ENCODE measurements around the gene SLC25A18. TPM values are rescaled to one million over a fixed set of nuclear protein-coding genes. Genes with fewer than 3 reads are reported as not detected.

SLC25A18 gene
- total RNA-seq, 1 donor from 2014 or later, result not detected

- no peak for DNase-seq (ENCODE audit: low read depth)
- no peak for TF ChIP-seq CTCF (conservative IDR thresholded peaks at IDR 0.05; ENCODE audit: low read depth, low read length)
- no peak overlapping the region for H3K4me3 ChIP-seq (ENCODE audit: low read depth, low read length)
Measured at GRCh38 chr22:17569971-17570511, 6.7 kb downstream of the SLC25A18 start.

DNA sequence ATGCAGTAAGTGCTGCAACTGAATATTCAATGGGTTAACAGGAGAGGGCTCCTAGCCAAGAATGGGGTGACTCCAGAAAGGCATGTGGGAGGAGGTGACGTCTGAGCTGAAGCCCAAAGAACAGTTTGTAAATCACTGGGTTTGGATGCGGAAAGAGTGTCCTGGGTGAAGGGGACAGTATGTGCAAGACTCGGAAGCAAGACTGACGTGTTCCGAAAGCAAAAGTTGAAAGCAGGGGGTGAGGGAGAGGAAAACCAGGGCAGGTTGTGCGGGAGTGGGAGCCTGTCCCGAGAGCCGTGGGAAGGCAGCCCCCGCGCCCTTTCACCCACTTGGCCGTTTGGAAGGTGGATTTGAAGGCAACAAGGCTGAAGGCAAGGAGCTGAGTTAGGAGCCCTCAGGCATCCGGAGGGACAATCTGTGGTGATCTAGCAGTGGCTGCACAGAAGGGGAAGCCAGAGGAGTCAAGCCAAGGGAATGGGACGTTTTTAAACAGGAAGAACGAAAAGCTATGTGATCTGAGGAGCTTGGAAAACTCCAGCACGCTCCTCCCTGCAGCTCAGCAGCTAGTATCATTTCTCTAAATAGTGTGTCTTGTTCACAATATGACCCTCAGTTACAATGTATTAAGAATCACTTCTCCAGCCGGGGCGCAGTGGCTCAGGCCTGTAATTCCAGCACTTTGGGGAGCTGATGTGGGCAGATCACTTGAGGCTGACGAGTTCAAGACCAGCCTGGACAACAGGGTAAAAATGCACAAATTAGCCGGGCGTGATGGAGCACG lies 7.7 kb downstream of the SLC25A18 start:
- no peak for TF ChIP-seq CTCF (conservative IDR thresholded peaks at IDR 0.05; ENCODE audit: low read depth, low read length)
- peak; percentile 22 for DNase-seq (ENCODE audit: low read depth)
- H3K4me3 ChIP-seq (ENCODE audit: low read depth, low read length), result peak overlapping the region; percentile 39

DNA sequence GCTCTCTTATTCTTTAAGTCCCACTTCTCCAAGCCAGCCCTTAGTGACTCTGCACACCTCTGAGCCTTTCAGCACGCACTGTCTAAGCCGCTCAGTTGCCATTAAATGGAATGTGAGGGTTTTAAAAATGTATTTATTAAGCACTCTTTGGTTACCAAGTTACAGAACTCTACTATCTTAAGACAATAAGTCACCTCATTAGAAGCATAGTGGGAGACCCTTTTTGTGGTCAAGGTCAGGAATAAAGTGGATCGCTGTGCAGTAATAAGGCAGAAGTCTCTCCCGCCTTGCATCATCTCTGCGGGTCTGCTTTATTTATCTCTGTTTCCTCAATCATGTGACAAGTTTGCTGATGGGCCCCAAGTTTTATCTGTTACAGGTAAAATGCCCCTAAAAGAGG lies 11.9 kb downstream of the SLC25A18 start:
- no peak overlapping the region for H3K4me3 ChIP-seq (ENCODE audit: low read depth, low read length)
- TF ChIP-seq CTCF (conservative IDR thresholded peaks at IDR 0.05; ENCODE audit: low read depth, low read length), result no peak
- no peak for DNase-seq (ENCODE audit: low read depth)

DNA sequence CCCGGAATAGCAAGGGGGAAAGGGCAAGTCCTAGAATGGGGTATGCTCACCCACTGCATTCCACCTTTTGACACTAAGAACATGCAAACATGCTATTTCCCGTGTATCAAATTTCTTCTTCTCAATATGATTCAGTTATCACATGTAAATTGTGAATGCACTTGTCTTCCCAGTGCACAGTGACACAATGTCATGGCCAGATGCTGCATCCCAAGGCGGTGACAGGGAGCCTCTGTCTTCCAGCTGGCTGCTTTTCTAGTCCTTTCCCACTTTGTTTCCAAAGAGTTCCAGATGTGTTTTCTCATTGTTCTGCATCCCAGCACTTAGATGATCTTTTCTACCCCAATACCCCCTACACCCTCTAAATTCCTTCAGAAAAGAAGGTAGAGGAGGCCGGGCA lies 12.4 kb downstream of the SLC25A18 start:
- no peak for TF ChIP-seq CTCF (conservative IDR thresholded peaks at IDR 0.05; ENCODE audit: low read depth, low read length)
- DNase-seq (ENCODE audit: low read depth), result no peak
- H3K4me3 ChIP-seq (ENCODE audit: low read depth, low read length), result no peak overlapping the region

DNA sequence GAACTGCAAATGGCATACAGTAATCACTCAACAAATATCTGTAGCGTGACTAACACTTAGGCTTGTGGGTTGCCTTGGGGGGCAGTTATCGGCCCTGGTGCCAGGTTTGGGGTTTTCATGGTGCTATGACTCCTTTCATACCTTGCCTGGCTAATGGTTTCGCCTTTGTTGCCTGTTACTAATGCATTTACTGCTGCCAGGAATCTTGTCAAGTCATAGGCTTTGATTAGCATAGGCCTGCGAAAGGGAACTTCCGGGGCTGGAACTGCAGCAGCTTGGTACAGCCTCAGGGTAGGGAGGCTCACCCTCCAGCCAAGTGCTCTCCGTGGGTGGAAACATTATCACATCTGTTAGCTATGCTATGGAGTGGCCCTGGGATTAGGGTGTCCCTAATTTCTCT lies 13.2 kb downstream of the SLC25A18 start:
- no peak overlapping the region for H3K4me3 ChIP-seq (ENCODE audit: low read depth, low read length)
- DNase-seq (ENCODE audit: low read depth), result peak; percentile 80
- no peak for TF ChIP-seq CTCF (conservative IDR thresholded peaks at IDR 0.05; ENCODE audit: low read depth, low read length)

DNA sequence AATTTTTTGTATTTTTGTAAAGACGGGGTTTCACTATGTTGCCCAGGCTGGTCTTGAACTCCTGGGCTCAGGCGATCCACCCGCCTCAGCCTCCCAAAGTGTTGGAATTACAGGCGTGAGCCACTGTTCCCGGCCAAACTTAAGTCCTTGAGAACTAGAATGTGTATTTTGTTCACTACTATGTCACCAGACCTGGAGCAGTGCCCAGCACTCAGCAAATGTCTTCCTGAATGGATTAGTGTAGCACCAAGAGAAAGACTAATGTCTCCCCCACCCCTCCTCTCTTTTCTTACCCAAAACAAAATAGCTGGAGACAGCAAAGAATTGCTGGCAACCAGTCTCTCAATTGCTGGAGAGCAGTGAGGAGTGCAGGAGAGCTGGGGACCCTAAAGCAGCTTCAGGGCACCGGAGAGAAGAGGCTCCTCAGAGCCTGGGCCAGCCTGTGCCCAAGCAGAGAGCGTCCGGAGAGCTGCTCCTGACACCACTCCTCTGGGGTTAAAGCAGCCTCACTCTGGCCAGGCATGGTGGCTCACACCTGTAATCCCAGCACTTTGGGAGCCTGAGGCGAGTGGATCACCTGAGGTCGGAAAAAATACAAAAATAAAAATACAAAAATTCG lies 14.9 kb downstream of the SLC25A18 start:
- no peak for DNase-seq (ENCODE audit: low read depth)
- no peak for TF ChIP-seq CTCF (conservative IDR thresholded peaks at IDR 0.05; ENCODE audit: low read depth, low read length)

More for the DNA sequence above, 14.9 kb downstream of the SLC25A18 start:
- no peak overlapping the region for H3K4me3 ChIP-seq (ENCODE audit: low read depth, low read length)

Measured in epithelial cell of proximal tubule (primary cell).